Left ventricle myocardium superior (tissue), 1 donor: ENCODE results near the gene RAB11FIP5. TPM values are rescaled to one million over a fixed set of nuclear protein-coding genes. Genes with fewer than 3 reads are reported as not detected.
A peak's percentile ranks its signal among the peaks of the same experiment; 100 is the strongest.
"Not testable (repeated sequence)": the region's sequence is repeated elsewhere in the genome, so short reads cannot be mapped to it uniquely, and the experiment has no call there.

Experiments
- ATAC-seq: fragments of 200-7000 bp; cut with Tn5 transposase; one replicate; pipeline ENCODE4 v1.9.1; 2020; ENCODE audit warnings: mild to moderate bottlenecking, moderate library complexity
- DNase-seq: peaks from one replicate; pipeline ENCODE4 v3.0.0-alpha.2; 2020
- intact Hi-C: fragments of 100-400 bp; cut with micrococcal nuclease; formaldehyde crosslinking; loops from one replicate; pipeline ENCODE4 v1.11.0; 2022
- long read RNA-seq: library from polyadenylated mRNA; unstranded; transcript quantifications from one replicate; pipeline ENCODE4 v2.0.0, GENCODE V29; 2021
- total RNA-seq: library from RNA; stranded (reverse); fragmentation: NEBNext Ultra II Directional; extraction: Animal tissue kit (Norgen Biotek cat#: 25700); gene quantifications from one replicate; pipeline ENCODE4 v1.2.1, GENCODE V29; 2021
- donor health status: DM: no; HTN: yes; CAD: no; lungs with severe emphysema.

The RAB11FIP5 gene, protein sequence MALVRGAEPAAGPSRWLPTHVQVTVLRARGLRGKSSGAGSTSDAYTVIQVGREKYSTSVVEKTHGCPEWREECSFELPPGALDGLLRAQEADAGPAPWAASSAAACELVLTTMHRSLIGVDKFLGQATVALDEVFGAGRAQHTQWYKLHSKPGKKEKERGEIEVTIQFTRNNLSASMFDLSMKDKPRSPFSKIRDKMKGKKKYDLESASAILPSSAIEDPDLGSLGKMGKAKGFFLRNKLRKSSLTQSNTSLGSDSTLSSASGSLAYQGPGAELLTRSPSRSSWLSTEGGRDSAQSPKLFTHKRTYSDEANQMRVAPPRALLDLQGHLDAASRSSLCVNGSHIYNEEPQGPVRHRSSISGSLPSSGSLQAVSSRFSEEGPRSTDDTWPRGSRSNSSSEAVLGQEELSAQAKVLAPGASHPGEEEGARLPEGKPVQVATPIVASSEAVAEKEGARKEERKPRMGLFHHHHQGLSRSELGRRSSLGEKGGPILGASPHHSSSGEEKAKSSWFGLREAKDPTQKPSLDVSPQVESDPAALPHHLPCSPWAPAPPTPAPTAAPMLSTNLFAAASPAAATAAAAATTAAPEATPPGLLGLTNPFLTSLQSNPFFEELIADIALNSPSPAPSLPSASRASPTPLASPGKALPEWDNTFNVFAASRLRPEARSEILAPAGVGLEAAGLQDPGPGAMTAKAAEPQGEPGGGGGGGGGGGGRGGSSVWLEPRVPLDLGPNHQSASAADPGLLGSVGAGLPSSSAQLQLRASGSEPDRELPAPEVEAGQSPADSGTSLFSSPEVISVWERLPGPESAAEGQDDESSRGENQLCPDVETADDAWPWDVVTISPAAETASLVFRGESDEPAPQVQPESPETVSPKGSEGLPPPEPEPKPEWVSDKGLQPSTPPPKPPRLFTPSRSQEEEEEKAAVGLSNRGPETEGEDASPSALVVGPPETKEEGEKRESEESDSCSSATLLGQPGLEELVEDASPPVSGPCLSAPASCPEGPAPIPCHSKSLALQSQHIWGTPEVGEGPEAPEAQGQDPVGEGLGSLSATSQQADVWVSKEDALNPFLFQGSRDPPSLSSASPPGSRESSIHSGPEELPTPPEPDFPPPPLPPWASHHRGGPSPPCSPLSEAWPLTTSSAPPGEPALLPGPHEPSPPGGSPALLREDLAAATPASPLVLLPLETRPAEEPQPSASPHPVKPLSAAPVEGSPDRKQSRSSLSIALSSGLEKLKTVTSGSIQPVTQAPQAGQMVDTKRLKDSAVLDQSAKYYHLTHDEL (N-terminal part only)
- 19.4 TPM for total RNA-seq
- long read RNA-seq, full-length matches to known transcripts, result 6 of 10 reads
- long read RNA-seq, partial matches to known transcripts, result 4 of 10 reads
- long read RNA-seq, other reads (novel, unspliced or antisense), result 0 of 10 reads

DNA sequence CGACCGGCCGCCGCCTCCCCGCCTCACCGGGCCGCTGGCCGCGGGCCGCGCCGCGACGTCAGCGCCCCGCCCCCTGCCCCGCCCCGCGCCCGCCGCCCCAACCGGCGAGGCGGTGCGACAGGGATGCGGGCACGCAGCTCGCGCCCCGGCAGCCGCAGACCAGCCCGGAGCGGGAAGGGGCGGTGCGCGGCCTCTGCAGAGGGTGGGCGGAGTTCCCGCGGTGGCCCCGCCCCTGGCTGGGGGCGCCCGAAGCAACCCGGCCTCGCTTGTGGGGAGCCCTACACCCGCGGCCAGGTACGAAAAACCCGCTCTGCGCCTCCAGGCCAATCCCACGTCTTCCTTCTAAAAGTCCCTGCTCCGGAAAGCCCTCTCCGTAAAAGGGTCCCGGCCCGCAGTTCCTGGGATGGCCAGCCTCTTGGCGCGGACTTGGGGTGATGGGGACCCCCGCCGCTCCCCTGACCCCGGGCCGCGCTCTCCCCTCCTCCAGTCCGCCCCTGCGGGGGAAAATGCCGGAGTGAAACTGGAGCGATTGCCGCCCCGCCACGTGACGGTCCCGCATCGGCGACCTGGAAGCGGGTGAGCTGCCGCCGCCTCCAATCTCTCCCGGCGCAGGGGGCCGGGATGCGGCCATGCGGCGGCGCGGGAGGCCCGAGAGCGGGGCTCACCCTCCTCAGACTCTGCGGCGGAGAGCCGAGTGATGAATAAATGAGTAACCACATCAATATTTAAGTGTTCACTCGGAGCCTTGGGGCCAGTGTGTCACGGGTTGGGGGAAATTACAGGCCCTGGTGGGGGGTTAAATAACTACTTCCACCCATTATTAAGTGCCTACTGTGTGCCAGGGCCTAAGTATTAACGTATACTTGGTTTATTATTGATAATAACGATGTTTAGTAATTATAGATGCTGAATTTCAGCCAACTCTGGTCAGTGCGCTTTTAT lies at the start of gene RAB11FIP5:
Gene RAB11FIP5 (minus strand): TSS at position 36 of the 942 bp plus-strand sequence. CDS start 171 bp downstream, outside the sequence.
- intact Hi-C loops, result no loop called here
- peak; percentile 86 for ATAC-seq
- DNase-seq, result peak; percentile 87

DNA sequence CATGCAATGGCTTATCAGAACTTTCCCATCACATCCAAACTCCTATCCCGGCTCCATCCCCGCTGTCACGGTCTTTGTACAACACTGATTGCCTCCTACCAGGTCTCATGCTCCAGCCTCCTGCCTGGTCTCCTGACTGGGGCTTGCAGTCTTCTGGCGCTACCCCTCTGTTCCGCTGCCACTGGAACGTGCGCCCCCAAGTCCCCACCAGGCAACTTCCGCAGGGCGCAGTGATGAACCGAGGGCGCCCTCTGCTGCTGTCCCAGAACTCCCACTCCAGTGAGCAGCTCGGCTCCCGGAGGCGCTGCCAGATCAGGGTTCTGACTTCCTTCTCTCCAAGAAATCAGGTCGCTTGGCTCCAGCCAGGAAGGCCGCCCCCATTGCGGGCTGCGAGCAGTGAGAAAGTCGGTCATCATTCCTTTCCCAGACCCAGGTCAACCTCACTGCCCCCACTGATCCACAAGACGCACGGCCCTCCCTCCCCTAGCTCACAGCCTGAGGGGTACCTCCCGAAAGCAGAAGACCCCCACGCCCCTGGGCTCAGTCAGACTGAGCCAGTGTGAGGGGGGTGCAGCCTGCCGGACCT lies 43.9 kb upstream of the RAB11FIP5 start:
- DNase-seq, result peak; percentile 78
- peak; percentile 90 for ATAC-seq
- intact Hi-C loops, result no loop called here

DNA sequence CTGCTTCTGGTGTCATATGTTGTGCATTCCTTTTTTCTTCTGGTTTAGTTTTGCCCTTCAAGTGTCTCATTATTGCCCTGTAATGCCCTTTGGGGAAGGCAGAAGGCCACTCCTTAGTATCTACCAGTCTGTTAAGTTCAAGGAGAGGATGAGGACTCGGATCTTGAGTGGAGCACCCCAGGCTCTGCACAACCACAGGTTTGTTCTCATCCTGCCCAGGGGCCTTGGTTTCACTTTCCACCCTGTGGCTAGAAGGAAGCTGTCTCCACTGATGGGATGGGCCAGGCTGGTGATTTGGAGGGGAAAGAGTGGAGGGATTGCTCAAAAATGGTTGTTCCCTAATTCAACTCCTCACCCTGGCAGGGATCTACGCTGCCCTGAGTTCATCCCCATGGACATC lies 30.2 kb upstream of the RAB11FIP5 start:
- intact Hi-C loops, result no loop called here
- no peak for ATAC-seq
- DNase-seq, result no peak

DNA sequence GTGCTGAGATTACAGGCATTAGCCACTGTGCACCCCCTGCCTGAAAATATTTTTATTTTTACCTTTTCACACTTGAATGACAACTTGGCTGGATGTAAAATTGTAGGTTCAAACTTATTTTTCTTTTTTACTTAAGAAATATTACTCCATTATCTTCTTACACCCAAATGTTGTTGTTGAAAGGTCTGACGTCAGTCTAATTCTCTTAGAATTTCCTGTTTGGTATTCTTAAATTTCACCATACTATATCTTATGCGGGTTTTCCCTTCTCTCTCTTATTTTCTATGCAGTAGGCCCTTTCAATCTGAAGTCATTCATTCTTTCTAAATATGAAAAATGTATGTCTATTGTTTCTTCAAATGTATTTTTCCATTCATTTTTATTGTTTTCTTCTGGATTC lies 29.1 kb upstream of the RAB11FIP5 start:
- no peak for ATAC-seq
- intact Hi-C loops, result no loop called here
- no peak for DNase-seq

DNA sequence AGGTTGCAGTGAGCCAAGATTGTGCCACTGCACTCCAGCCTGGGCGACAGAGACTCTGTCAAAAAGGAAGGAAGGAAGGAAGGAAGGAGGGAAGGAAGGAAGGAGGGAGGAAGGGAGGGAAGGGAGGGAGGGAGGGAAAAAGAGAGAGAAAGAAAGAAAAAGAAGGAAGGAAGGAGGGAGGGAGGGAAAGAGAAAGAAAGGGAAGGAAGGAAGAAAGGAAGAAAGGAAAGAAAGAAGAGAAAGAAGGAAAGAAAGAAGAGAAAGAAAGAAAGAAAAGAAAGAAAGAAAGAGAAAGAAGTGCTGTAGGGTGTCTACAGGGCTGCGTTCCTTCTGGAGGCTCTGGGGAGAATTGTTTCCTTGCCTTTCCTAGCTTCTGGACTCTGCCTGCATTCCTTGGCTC lies 22.5 kb upstream of the RAB11FIP5 start:
- DNase-seq (no peak), ATAC-seq (no peak)
- intact Hi-C loops, result no loop called here

DNA sequence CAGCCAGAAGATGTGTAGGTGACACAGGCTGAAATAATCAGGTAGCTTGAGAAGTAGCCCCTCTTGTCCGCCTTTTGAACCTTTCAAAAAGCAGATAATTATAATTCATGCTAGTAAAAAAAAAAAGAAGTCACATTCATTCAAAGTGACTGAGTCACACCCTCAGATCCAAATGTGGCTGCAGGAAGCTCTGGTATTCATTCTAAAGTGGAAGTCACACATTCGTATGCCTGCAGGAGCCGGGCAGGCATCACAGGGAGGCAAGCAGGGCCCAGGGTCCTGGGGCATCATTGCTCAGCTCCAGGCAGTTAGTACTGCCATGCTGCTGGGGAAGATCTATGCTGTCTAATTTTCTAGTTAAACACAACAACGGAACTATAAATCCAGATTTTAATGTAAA lies 21.7 kb upstream of the RAB11FIP5 start:
- intact Hi-C loops, result no loop called here
- DNase-seq, result no peak
- ATAC-seq, result no peak

DNA sequence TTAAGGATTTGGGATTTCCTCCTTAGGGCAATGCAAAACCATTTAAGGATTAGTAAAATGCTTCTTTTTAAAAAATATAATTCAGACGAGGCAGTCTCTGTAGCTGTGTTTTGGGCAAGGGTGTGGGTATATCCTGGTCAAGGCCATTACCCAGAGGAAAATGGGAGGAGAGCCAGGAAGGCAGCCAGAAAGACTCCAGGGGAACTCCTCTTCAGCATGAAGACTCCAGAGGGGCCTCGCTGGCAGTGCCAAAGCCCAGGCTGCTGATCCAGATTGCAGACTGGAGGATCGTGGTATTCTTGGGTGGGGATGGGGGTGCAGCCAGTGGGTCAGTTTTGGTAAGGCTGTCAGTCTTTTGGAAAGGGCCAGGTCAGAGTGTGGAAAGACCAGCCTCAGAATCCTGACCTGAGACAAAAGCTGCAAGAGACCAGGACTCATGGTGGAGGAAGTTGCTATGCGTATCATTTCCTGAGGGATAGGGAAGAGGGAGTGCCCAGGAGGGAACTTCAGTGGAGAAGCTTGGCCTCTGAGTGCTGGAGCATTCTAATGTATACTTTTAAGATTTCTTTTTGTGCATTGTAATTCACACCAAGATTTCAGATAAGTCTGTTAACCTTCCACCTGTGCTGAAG lies 20.9 kb upstream of the RAB11FIP5 start:
- intact Hi-C loops, result no loop called here
- DNase-seq (no peak), ATAC-seq (no peak)

DNA sequence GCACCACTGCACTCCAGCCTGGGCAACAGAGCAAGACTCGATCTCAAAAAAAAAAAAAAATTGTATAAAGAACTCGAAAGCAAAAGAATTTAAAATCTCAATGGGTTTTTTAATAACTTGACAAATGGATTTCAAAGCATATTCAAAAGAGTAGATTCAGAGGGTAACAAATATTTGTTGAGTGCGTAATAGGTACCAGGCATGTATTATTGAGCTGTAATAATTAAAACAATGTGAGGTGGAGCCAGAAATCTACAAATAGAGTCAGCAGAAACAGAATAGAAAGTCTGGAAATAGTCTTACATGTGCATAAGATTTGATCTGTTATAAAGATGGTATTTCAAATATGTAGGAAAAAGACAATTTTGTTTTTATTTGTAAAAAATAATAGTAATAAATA lies 19.1 kb upstream of the RAB11FIP5 start:
- DNase-seq, result no peak
- intact Hi-C loops, result no loop called here
- ATAC-seq, result no peak

DNA sequence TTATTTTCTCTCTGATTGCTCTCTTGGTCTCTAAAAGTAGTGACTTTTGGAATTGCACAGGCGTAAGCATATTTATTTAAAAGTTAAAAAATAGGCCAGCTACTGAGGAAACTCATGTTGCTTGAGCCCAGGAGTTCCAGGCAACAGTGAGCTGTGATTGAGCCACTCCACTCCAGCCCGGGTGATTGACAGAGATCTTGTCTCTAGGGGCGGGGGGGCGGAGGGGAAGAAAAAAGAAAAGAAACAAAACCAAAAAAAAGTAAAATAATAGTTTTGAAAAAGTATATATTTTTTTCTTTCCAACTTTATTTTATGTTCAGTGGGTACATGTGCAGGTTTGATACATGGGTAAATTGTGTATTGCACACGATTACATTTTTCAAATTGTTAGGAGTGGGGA lies 18.0 kb upstream of the RAB11FIP5 start:
- intact Hi-C loops, result no loop called here
- DNase-seq, result no peak

DNA sequence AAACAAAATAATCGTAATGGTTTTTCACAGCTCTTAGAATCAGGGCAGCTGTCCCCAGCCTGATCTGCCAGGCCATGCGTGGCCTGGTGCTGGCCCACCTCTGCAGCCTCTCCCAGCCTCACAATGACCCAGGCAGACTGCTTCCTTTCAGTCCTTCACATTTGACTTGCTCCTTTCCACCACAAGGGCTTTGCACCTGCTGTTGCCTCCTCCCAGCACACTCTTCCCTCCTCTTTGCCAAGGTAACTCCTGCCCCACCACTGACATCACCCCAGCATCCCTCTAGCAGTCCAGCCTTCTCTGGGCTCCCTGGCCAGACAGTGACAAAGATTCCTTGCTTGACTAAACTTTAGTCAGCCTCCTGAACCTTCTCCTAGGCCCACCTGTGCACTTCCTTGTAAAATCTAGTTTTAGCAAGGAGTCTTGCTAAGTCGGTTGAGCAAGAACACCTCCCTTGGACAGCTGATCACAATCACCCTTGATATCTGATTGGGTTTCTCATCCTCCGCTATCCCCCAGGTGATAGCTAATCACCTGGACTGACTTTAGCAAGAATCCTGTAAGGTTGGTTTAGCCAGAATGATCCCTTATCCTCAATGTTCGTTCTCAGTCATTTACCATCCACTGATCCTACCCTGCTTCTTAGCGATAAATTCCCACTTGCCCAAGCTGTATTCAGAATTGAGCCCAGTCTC lies 16.2 kb upstream of the RAB11FIP5 start:
- ATAC-seq, result no peak
- DNase-seq, result no peak
- intact Hi-C loops, result no loop called here

More for the DNA sequence above, 18.0 kb upstream of the RAB11FIP5 start:
- ATAC-seq, result no peak

DNA sequence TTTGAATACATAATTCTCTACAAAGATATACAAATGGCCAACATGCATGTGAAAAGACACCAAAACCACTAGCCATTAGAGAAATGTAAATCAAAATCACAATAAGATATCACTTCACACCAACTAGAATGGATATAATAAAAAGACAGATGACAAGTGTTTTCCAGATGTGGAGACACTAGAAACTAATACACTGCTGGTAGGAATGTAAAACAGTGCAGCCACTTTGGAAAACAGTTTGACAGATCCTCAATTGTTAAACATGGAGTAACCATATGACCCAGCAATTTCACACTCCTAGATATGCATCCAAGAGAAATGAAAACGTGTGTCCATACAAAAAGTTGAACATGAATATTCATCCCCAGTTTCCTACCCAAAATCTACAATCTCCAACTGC lies 9.8 kb upstream of the RAB11FIP5 start:
- intact Hi-C loops, result no loop called here
- ATAC-seq (no peak), DNase-seq (no peak)

DNA sequence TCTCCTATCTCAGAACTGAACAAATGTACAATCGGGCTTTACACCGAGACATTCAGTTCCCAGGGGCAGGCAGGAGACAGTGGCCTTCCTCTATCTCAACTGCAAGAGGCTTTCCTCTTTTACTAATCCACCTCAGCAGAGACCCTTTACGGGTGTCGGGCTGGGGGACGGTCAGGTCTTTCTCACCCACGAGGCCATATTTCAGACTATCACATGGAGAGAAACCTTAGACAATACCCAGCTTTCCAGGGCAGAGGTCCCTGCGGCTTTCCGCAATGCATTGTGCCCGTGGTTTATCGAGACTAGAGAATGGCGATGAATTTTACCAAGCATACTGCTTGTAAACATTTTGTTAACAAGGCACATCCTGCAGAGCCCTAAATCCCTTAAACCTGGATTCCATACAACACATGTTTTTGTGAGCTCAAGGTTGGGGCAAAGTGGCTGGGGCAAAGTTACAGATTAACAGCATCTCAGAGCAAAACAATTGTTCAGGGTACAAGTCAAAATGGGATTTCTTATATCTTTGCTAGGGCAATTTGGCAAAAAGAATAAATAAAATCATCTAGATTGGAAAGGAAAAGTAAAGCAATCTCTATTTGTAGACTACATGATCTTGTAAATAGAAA lies 7.0 kb upstream of the RAB11FIP5 start:
- DNase-seq, ATAC-seq, intact Hi-C loops: not testable (repeated sequence)

DNA sequence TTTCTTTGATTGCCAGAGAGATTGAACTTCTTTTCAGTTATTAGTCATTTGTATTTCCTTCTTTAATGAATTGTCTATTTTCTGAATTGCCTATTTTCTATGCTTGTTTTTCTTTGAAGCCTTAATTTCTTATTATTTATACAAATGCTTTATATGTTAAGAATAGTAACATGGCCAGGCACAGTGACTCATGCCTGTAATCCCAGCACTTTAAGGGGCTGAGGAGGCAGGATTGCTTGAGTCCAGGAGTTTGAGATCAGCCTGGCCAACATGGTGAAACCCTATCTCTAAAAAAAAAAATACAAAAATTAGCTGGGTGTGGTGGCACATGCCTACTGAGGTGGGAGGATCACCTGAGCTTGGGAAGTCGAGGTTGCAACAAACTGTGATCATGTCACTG lies 4.7 kb upstream of the RAB11FIP5 start:
- intact Hi-C loops, result no loop called here
- ATAC-seq (no peak), DNase-seq (no peak)

DNA sequence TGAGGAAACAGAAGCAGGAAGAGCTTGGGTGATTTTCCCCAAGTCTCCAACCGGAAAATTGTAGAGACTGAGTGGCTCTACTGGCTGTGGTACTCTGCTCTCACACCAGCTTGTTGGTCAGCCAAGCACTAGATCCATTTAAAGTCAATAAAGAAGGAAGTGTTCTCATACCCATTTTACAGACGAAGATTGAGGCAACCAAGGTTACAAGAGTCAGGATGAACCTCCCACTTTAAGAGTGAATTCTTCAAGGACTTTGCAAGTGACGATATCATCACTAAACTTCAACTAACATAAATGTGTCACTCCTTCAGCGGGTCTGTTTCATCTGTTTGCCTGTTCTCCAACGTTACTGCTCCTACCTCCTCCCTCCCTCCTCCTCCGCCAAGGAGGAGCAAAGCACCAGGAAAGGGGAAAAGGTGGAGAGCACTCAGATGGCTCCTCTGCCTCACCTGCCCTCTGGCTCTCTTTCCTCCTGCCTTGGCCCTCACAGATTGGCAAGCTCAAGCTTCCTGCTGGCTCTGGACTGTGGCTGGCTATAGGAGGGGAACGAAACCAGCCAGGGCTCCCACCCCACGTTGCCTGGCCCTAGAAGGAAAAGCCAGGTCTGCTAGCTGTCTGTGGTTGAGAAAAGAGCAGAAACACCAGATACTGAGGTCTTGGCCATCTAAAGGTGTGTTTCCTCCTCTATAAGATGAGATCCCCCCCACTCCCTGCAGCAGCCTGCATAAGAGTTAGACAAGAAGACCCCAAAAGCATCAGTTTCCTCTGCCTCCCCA lies 3.6 kb upstream of the RAB11FIP5 start:
- ATAC-seq, result no peak
- intact Hi-C loops, result no loop called here
- no peak for DNase-seq

DNA sequence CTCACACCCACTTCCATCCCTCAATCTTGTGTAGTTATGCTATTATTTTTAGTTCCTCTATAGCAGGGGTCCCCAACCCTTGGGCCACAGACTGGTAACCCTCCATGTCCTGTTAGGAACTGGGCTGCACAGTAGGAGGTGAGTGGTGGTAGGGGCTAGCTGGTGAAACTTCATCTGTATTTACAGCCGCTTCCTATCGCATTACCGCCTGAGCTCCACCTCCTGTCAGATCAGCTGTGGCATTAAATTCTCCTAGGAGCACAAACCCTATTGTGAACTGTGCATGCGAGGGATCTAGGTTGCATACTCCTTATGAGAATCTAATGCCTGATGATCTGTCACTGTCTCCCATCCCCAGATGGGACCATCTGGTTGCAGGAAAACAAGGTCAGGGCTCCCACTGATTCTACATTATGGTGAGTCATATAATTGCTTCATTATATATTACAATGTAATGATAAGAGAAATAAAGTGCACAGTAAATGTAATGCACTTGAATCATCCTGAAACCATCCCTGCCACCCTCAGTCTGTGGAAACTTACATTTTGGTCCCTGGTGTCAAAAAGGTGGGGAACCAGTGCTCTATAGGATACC lies 1.6 kb upstream of the RAB11FIP5 start:
- intact Hi-C loops, result no loop called here
- DNase-seq, result no peak
- ATAC-seq, result no peak
